Naive B cell (primary cell): ENCODE data around the gene PSMD14. TPM values are rescaled to one million over a fixed set of nuclear protein-coding genes. Genes with fewer than 3 reads are reported as not detected.
A peak's percentile ranks its signal among the peaks of the same experiment; 100 is the strongest.

Experiments used
- ATAC-seq, 2 donors: fragments of 150-1000 bp; cut with Tn5 transposase; 2 replicates each; pipeline ENCODE4 v1.10.0; 2021; ENCODE audit warnings: low read depth in 2 of 2, mild to moderate bottlenecking in 2 of 2, moderate library complexity in 2 of 2
- DNase-seq: peaks from one replicate; pipeline ENCODE4 v3.0.0; 2022
- H3K27ac Mint-ChIP-seq, 6 donors: one replicate each; pipeline ENCODE4 v1.8.0; 2020 to 2022; ENCODE audit warnings: mild to moderate bottlenecking in 6 of 6, mixed read lengths in 6 of 6, moderate library complexity in 5 of 6, inconsistent platforms in 2 of 6
- H3K27me3 Mint-ChIP-seq, 3 donors: one replicate each; pipeline ENCODE4 v1.8.0; 2021 to 2022; ENCODE audit warnings: mixed read lengths in 3 of 3, mild to moderate bottlenecking in 1 of 3
- H3K36me3 Mint-ChIP-seq, 2 donors: one replicate each; pipeline ENCODE4 v1.8.0; 2020 to 2022; ENCODE audit warnings: mixed read lengths in 2 of 2, inconsistent platforms in 1 of 2, mild to moderate bottlenecking in 1 of 2
- H3K4me1 Mint-ChIP-seq, 3 donors: one replicate each; pipeline ENCODE4 v1.8.0; 2020 to 2022; ENCODE audit warnings: mixed read lengths in 3 of 3, inconsistent platforms in 1 of 3, mild to moderate bottlenecking in 1 of 3, moderate library complexity in 1 of 3
- H3K4me3 Mint-ChIP-seq, 8 donors: one replicate each; pipeline ENCODE4 v1.8.0; 2020 to 2022; ENCODE audit warnings: mild to moderate bottlenecking in 8 of 8, mixed read lengths in 8 of 8, moderate library complexity in 8 of 8, inconsistent platforms in 2 of 8
- H3K9me3 Mint-ChIP-seq, 7 donors: one replicate each; pipeline ENCODE4 v1.8.0; 2020 to 2022; ENCODE audit warnings: mixed read lengths in 7 of 7, mild to moderate bottlenecking in 5 of 7, inconsistent platforms in 2 of 7, moderate library complexity in 1 of 7
- polyA plus RNA-seq, 6 donors: library from polyadenylated mRNA; unstranded; fragments of 300-500 nt; fragmentation: Illumina TruSeq; gene quantifications; one replicate each; pipeline ENCODE4 v1.2.3, GENCODE V29; 2021; ENCODE audit warnings: low read depth in 6 of 6

The PSMD14 gene
- polyA plus RNA-seq, 6 donors from 2014 or later: 45.7 to 99.6 (median 49.9) TPM

- no peak for ATAC-seq
- Mint-ChIP-seq H3K4me3 (no peak overlapping the region), H3K27me3 (peaks cover 0 to 9% (median 6%) of the 10 kb centered on the region in 3 donors), H3K9me3 (no peaks in the 10 kb centered on the region), H3K4me1 (peaks cover 0 to 6% (median 4%) of the 10 kb centered on the region in 3 donors), H3K36me3 (peaks cover 5 to 8% of the 10 kb centered on the region in 2 donors), H3K27ac (peak overlapping the region in 1 of 6 donors; percentile 28)
- DNase-seq: no peak
Observed at GRCh38 chr2:161409308-161409907, 101.2 kb downstream of the PSMD14 start.

GRCh38 chr2:161412346-161412745 is 104.1 kb downstream of the PSMD14 start:
- Mint-ChIP-seq H3K9me3 (peaks cover 0 to 2% (median 0%) of the 10 kb centered on the region in 7 donors), H3K27me3 (peaks cover 24 to 36% (median 33%) of the 10 kb centered on the region in 3 donors), H3K36me3 (peaks cover 5 to 8% of the 10 kb centered on the region in 2 donors), H3K27ac (no peak overlapping the region), H3K4me1 (peaks cover 27 to 31% (median 30%) of the 10 kb centered on the region in 3 donors), H3K4me3 (no peak overlapping the region)
- ATAC-seq: no peak
- no peak for DNase-seq

GRCh38 chr2:161414042-161415033 is 106.1 kb downstream of the PSMD14 start:
- Mint-ChIP-seq H3K9me3 (peaks cover 0 to 2% (median 0%) of the 10 kb centered on the region in 7 donors), H3K4me3 (peak overlapping the region; percentile 66 to 94 (median 84)), H3K4me1 (peaks cover 47 to 48% (median 47%) of the 10 kb centered on the region in 3 donors), H3K27me3 (peaks cover 43 to 56% (median 53%) of the 10 kb centered on the region in 3 donors), H3K36me3 (no peaks in the 10 kb centered on the region), H3K27ac (no peak overlapping the region)
- no peak for DNase-seq
- ATAC-seq: peak; percentile 54 to 58

GRCh38 chr2:161415034-161415986 is 107.1 kb downstream of the PSMD14 start:
- peak overlapping the region; percentile 53 to 94 (median 84) for H3K4me3 Mint-ChIP-seq
- H3K27ac Mint-ChIP-seq: peak overlapping the region in 1 of 6 donors; percentile 24
- peaks cover 0 to 2% (median 0%) of the 10 kb centered on the region in 7 donors for H3K9me3 Mint-ChIP-seq
- no peaks in the 10 kb centered on the region for H3K36me3 Mint-ChIP-seq
- ATAC-seq (peak; percentile 27 to 51), DNase-seq (no peak)
- peaks cover 47 to 50% (median 48%) of the 10 kb centered on the region in 3 donors for H3K4me1 Mint-ChIP-seq
- H3K27me3 Mint-ChIP-seq: peaks cover 49 to 63% (median 60%) of the 10 kb centered on the region in 3 donors

- H3K4me3 Mint-ChIP-seq: peak within 1 kb of the TSS; percentile 53 to 94 (median 84)
- DNase-seq (no peak), ATAC-seq (no peak)
- H3K27me3 Mint-ChIP-seq: peaks cover 58 to 72% (median 69%) of the 10 kb centered on the region in 3 donors
- H3K9me3 Mint-ChIP-seq: peaks cover 0 to 4% (median 2%) of the 10 kb centered on the region in 7 donors
- peak within 1 kb of the TSS in 3 of 6 donors; percentile 53 to 85 (median 84) for H3K27ac Mint-ChIP-seq
- H3K4me1 Mint-ChIP-seq: peaks cover 47 to 52% (median 48%) of the 10 kb centered on the region in 3 donors
- H3K36me3 Mint-ChIP-seq: no peaks in the 10 kb centered on the region
Observed at GRCh38 chr2:161415987-161416707, 107.9 kb downstream of the PSMD14 start, which contains the start of gene TBR1. Gene TBR1 (plus strand): TSS chr2:161416297. CDS start chr2:161416411, 114 bp downstream.

- Mint-ChIP-seq H3K4me1 (peaks cover 47 to 52% (median 48%) of the 10 kb centered on the region in 3 donors), H3K36me3 (no peaks in the 10 kb centered on the region), H3K9me3 (peaks cover 0 to 6% (median 4%) of the 10 kb centered on the region in 7 donors), H3K27ac (peak overlapping the region in 3 of 6 donors; percentile 53 to 85 (median 84)), H3K4me3 (peak overlapping the region in 7 of 8 donors; percentile 24 to 94 (median 82)), H3K27me3 (peaks cover 65 to 79% (median 76%) of the 10 kb centered on the region in 3 donors)
- DNase-seq: no peak
- peak in 1 of 2 donors; percentile 10 for ATAC-seq
Observed at GRCh38 chr2:161416708-161417437, 108.6 kb downstream of the PSMD14 start.

- Mint-ChIP-seq H3K36me3 (no peaks in the 10 kb centered on the region), H3K27ac (peak overlapping the region in 3 of 6 donors; percentile 48 to 61 (median 57)), H3K4me1 (peaks cover 47 to 53% (median 48%) of the 10 kb centered on the region in 3 donors), H3K27me3 (peaks cover 73 to 87% (median 84%) of the 10 kb centered on the region in 3 donors), H3K4me3 (peak overlapping the region; percentile 33 to 91 (median 60)), H3K9me3 (peaks cover 0 to 13% (median 4%) of the 10 kb centered on the region in 7 donors)
- no peak for ATAC-seq
- no peak for DNase-seq
Observed at GRCh38 chr2:161417438-161418274, 109.4 kb downstream of the PSMD14 start.

GRCh38 chr2:161418275-161418714 is 110.1 kb downstream of the PSMD14 start:
- peaks cover 47 to 59% (median 48%) of the 10 kb centered on the region in 3 donors for H3K4me1 Mint-ChIP-seq
- DNase-seq (no peak), ATAC-seq (no peak)
- peaks cover 0 to 16% (median 4%) of the 10 kb centered on the region in 7 donors for H3K9me3 Mint-ChIP-seq
- peak overlapping the region in 3 of 6 donors; percentile 9 to 48 (median 10) for H3K27ac Mint-ChIP-seq
- H3K27me3 Mint-ChIP-seq: peaks cover 79 to 91% (median 90%) of the 10 kb centered on the region in 3 donors
- no peaks in the 10 kb centered on the region for H3K36me3 Mint-ChIP-seq
- peak overlapping the region in 5 of 8 donors; percentile 4 to 54 (median 49) for H3K4me3 Mint-ChIP-seq

GRCh38 chr2:161418715-161419637 is 110.8 kb downstream of the PSMD14 start:
- DNase-seq: no peak
- H3K36me3 Mint-ChIP-seq: peaks cover 0 to under 1% of the 10 kb centered on the region in 2 donors

More at GRCh38 chr2:161418715-161419637, 110.8 kb downstream of the PSMD14 start:
- Mint-ChIP-seq H3K4me1 (peaks cover 43 to 56% (median 49%) of the 10 kb centered on the region in 3 donors), H3K4me3 (peak overlapping the region; percentile 15 to 83 (median 62)), H3K27me3 (peaks cover 80 to 87% (median 86%) of the 10 kb centered on the region in 3 donors), H3K27ac (peak overlapping the region in 3 of 6 donors; percentile 39 to 91 (median 59)), H3K9me3 (peaks cover 0 to 16% (median 4%) of the 10 kb centered on the region in 7 donors)
- no peak for ATAC-seq
